Measurements from ENCODE around the gene ZNF778.

The ZNF778 gene

DNA sequence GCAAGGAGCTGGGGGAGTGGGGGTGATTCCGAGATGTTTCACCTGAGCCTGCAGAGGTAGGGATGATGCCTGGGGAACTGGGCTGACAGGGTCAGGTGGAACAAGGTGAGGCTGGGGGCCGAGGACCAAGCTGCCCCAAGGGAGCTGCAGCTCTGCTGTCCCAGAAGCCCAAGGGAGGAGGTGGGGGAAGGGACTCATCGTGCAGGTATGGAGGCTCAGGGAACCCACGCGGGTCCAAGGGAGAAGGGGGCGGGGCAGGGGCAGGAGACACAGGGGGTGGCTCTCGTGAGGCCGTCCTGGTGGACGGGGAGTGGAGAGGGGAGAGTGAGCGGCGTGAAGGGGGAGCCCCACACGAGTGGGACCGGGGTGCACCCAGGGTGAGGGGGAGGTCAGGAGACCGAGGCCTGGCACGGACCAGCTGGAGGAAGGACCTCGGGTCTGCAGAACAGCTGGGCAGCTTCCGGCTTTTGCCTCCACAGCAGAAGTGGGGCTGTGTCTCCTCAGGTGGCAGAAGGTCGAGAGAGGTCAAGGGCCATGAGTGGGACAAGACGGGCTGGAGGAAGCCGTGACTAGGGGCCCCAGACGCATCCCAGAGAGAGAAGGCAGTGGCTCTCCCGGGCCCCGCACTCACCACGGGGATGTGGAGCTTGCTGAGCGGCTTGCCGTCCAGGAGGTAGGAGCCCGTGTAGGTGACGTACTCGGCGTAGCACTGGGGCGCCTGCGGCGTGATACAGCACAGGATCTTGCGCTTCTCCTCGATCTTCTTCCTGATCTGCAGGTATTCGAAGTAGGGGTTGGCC, 61.1 kb downstream of the ZNF778 start:
- no peak for DNase-seq

DNA sequence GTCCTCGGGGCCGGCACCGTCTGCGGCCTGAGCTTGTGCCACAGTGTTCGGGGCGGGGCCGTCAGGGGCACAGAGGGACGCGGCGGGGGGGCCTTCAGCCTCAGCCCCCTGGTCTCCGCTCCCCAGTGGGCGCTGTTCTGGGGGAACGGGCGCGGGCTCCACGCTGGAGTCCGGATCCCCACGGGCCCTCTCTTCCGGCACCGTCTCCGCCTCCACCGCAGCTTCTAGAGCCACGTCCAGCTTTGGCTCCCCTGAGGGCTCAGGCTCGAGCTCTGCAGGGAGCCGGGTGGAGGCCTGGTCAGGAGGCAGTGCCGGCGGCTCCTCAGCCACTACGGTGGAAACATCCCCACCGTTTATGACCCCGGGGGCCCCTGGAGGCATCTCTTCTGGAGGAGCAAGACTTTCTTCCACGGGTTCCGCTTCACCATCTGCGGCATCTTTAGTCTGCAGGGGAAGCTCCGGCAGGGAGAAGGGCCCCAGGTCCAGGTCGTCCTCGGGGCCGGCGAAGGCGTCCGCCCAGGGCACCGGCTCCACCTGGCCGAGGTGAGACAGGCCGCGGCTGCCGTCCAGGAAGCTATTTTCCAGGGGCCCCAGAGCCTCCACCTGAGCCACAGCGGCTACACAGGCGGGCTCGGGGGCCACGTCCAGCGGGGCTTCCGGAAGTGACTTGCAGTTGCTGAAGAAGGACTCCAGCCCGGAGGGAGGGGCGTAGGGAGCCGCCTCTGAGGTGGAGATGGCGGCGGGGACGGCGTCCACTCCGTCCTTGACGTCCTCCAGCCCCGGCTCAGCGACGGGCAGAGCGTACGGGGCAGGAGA, 62.4 kb downstream of the ZNF778 start:
- DNase-seq = no peak

DNA sequence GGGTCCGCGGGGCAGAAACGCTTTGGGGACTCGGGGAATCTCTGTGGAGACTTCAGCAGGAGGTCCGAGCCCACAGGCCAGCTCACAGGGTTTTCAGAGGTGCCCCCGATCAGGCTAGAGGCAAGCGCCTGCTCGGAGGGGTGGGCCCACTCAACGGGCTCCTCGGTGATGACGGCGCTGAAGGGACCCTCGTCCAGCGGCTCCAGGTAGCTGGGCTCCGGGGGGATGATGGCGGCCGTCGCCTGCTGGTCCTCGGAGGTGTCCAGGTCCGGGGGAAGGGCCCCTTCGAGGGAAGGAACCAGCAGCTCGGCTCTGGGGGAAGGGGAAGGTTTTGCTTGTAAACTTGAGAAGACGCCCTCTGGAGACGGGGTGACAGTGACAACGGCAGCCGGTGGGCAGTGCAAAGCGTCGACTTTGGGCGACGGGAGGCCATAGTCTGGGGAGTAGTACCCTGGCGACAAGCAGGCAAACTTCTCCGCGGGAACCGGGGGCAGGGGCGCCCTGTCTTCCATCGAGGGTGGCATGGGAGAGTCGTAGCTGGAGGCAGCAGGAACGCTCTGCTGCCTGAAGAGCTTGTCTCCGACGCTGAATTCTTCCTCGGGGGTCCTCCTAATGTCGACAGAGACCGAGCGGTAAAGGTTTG, 63.2 kb downstream of the ZNF778 start:
- no peak for DNase-seq

DNA sequence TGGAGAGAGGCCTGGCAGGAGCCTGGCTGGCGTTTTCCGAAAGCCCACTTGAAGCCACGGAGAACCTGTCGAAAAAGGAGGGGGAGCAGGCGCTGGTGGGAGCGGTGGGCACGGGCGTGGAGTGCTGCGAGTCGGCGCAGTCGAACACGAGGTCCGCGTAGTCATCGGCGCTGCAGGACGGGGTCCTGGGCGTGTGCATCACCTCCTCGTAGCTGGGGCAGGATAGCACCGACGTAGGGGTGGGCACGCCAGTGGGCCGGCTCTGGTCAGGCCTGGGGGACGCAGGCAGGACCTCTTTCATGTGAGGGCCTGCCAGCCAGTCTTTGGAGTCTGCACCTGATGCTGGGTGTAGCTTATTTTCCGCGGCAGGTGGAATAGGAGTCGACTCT, 63.7 kb downstream of the ZNF778 start:
- DNase-seq = no peak

DNA sequence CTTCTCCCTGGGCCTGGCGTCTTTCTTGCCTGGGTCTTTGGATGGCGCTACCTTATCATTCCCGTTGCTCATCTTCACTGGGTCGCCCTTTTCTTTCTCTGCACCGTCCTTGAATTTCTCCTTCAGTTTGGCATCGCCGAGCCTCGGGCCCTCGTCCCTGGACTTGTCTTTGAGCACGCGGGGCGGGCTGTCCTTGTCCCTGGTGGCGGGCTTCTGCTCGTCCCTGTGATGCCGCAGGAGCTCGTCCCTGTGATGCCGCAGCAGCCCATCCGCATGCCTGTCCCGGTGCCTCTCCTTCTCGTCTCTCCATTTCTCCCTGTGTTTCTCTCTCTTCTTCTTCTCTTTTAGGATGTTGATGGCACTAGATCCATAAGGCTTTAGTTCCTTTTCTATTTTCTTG, 64.3 kb downstream of the ZNF778 start:
- no peak for DNase-seq

DNA sequence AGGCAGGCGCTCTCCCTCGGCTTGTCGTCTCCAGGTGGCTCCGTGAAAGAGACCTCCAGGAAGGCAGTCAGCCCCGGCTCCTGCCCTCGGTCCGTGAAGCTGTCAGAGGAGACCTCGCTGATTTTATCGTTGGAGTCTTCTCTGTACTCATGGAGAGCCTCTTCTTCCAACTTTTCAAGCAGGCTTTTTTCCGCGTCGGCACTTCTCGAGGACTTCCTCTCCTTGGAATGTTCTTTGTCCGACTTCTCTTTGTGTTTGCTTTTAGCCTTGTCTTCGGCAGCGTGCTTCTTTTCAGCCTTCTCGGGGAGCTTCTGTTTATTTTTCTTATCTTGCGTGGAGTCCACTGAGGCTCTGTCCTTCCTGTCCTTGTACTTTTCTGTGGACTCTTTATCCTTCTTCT, 65.0 kb downstream of the ZNF778 start:
- no peak for DNase-seq

DNA sequence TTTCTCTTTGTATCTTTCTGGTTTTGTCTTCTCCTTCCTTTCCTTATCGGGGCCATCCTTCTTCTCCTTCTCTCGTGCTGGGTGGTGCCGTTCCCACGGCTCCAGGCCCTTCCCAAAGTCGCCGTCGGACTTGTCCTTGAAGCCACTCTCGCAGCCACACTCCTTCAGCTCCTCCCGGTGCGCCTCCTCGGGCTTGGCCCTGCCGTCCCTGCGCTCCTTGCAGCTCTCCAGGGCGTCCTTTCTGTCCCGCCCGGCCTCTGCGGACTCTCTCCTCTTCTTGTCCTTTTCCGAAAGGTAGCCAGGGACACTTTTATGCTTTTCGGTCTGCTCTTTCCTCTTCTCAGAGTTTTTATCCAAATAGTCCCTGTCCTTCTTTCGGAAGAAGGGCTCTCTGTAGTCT, 65.9 kb downstream of the ZNF778 start:
- DNase-seq = no peak

DNA sequence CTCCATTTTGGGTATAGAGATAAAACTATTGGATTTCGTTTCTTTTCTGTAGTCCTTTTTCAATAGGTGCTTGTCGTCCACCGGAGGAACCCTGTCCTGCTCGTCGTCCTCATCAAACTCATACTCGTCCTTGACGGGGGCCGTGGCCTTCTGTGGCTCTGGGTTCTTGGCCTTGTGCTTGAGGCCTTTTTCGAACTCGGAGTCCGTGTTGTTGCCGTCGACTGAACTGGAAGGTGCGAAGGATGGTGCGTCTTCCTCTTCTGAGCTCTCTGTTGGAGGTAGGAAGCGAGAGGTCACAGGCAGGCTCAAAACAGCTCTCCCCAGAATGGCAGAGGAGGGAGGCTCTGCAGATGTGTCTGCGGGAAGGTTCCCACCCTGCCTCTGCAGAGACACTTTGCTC, 67.9 kb downstream of the ZNF778 start:
- no peak for DNase-seq

DNA sequence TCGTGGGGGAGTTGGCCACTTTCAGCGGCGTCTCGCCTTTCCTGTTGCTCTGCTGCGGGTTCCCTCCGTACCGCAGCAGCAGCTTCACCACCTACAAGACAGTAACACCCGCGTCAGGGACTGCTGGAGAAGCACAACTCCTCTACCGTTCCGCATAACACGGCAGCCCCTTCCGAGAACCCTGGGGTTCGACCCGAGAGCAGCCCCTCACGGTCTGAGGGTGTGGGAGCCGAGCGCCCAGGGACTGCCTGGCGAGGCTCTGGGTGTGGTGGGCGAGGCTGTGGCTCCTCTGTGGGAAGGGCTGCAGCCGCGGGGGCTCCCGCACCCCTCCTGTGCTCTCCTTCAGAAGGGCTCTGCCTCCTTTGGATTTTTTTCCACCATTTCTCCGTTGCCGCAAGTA, 68.6 kb downstream of the ZNF778 start:
- DNase-seq = no peak
